Mucosa of descending colon (tissue), 3 donors: Measurements from ENCODE around the gene NPHP4. TPM values are rescaled to one million over a fixed set of nuclear protein-coding genes. Genes with fewer than 3 reads are reported as not detected.

Experiments used
- ATAC-seq: fragments of 200-7000 bp; cut with Tn5 transposase; one replicate; pipeline ENCODE4 v1.9.1; 2020; ENCODE audit warnings: mild to moderate bottlenecking, moderate library complexity
- DNase-seq, 3 donors: peaks; one replicate each; pipeline ENCODE4 v3.0.0-alpha.2; 2020
- H3K36me3 ChIP-seq: fragments of 200-600 bp; one replicate; pipeline ENCODE4 v1.8.0; 2021; ENCODE audit warnings: low read depth, mild to moderate bottlenecking
- H3K4me1 ChIP-seq: fragments of 200-600 bp; one replicate; pipeline ENCODE4 v1.8.0; 2021; ENCODE audit warnings: low read depth, mild to moderate bottlenecking
- H3K4me3 ChIP-seq: fragments of 200-600 bp; one replicate; pipeline ENCODE4 v1.8.0; 2021; ENCODE audit warnings: mild to moderate bottlenecking
- H3K9me3 ChIP-seq: fragments of 200-600 bp; one replicate; pipeline ENCODE4 v1.8.0; 2021; ENCODE audit warnings: mild to moderate bottlenecking
- CTCF ChIP-seq: fragments of 200-600 bp; IDR thresholded peaks from one replicate; pipeline ENCODE4 v1.8.0; 2022; ENCODE audit warnings: antibody characterized with exemption, mild to moderate bottlenecking
- intact Hi-C, 2 donors: fragments of 100-400 bp; cut with DNase I in 1 of 2; cut with micrococcal nuclease in 1 of 2; formaldehyde crosslinking; loops; one replicate each; pipeline versions ENCODE4 v1.11.0 to v1.11.1; 2022; cut with DNase I, micrococcal nuclease
- total RNA-seq, 3 donors: library from RNA; stranded (reverse); fragmentation: NEBNext Ultra II Directional in 2 of 3; extraction: Animal tissue kit (Norgen Biotek cat#: 25700) in 2 of 3; gene quantifications; one replicate each; pipeline versions ENCODE4 v1.2.1 to v1.2.4, GENCODE V29; 2021 to 2023
- donor health status: DM: no; HTN: no; CAD: no; lungs with moderate emphysema.
- donor health status: DM: no; HTN: no; CAD: no.
- donor health status: DM: no; HTN: yes; CAD: no.

The NPHP4 gene
- total RNA-seq, 3 donors from 2014 or later, result 7.5 to 12.2 (median 10.3) TPM

GRCh38 chr1:5843521-5844096 lies 148.6 kb downstream of the NPHP4 start:
- intact Hi-C loops, result no loop called here
- Histone ChIP-seq H3K9me3 (no peaks in the 10 kb centered on the region), H3K36me3 (no peaks in the 10 kb centered on the region), H3K4me1 (no peaks in the 10 kb centered on the region), H3K4me3 (no peak overlapping the region)
- DNase-seq (peak in 1 of 3 donors; percentile 31), ATAC-seq (no peak)
- no peak for TF ChIP-seq CTCF

- no peaks in the 10 kb centered on the region for H3K9me3 ChIP-seq
- no peak for TF ChIP-seq CTCF
- no peaks in the 10 kb centered on the region for H3K36me3 ChIP-seq
- intact Hi-C loops, result no loop called here
- DNase-seq, result peak in 1 of 3 donors; percentile 24
- ATAC-seq, result no peak
- H3K4me1 ChIP-seq, result no peaks in the 10 kb centered on the region
- H3K4me3 ChIP-seq, result no peak overlapping the region
Measured at GRCh38 chr1:5842679-5843078, 149.5 kb downstream of the NPHP4 start.

- no peaks in the 10 kb centered on the region for H3K4me1 ChIP-seq
- DNase-seq, result no peak
- intact Hi-C loops, result no loop called here
- no peak for TF ChIP-seq CTCF
- ATAC-seq, result no peak
- H3K4me3 ChIP-seq, result no peak overlapping the region
- no peaks in the 10 kb centered on the region for H3K9me3 ChIP-seq
- no peaks in the 10 kb centered on the region for H3K36me3 ChIP-seq
Measured at GRCh38 chr1:5840551-5841001, 151.6 kb downstream of the NPHP4 start.

GRCh38 chr1:5839881-5840550 lies 152.2 kb downstream of the NPHP4 start:
- TF ChIP-seq CTCF, result no peak
- DNase-seq, result no peak
- Histone ChIP-seq H3K36me3 (no peaks in the 10 kb centered on the region), H3K4me3 (no peak overlapping the region), H3K9me3 (no peaks in the 10 kb centered on the region), H3K4me1 (no peaks in the 10 kb centered on the region)
- intact Hi-C loops, result no loop called here
- no peak for ATAC-seq

GRCh38 chr1:5839161-5839880 lies 152.9 kb downstream of the NPHP4 start:
- Histone ChIP-seq H3K4me1 (no peaks in the 10 kb centered on the region), H3K4me3 (no peak overlapping the region), H3K36me3 (no peaks in the 10 kb centered on the region), H3K9me3 (no peaks in the 10 kb centered on the region)
- no peak for TF ChIP-seq CTCF
- ATAC-seq (no peak), DNase-seq (no peak)
- intact Hi-C loops, result no loop called here
